ENCODE results near the gene SAMM50.

GRCh38 chr22:43928908-43929307, 26.3 kb upstream of the SAMM50 start:
- TF ChIP-seq CTCF (conservative IDR thresholded peaks at IDR 0.05; ENCODE audit: low read depth, low read length) (no peak), EZH2 (IDR thresholded peaks at IDR 0.05; ENCODE audit: borderline replicate concordance, low read depth, low read length, poor library complexity, severe bottlenecking) (no peak)
